Astrocyte of the cerebellum (primary cell): ENCODE measurements around the gene ATL1.
"Not testable (repeated sequence)": the region's sequence is repeated elsewhere in the genome, so short reads cannot be mapped to it uniquely, and the experiment has no call there.

ENCODE experiments used
- DNase-seq: peaks from one replicate; pipeline ENCODE4 v3.0.0-alpha.2; 2011; ENCODE audit warnings: low read depth
- H3K4me3 ChIP-seq: 2 replicates; pipeline ENCODE4 v1.5.1; 2011; ENCODE audit warnings: mild to moderate bottlenecking, low read depth, low read length, moderate library complexity
- in situ Hi-C: cut with HindIII; loops from 2 replicates; pipeline ENCODE4 v1.10.0; 2017; ENCODE audit warnings: low sequenced_read_pairs
- TF ChIP-seq, protein P1 (sequence below): IDR thresholded peaks from 2 replicates; pipeline ENCODE4 v1.5.1; 2012; ENCODE audit warnings: low read length, low read depth, moderate library complexity, mild to moderate bottlenecking; ENCODE audit errors: missing control alignments

The ATL1 gene

DNA sequence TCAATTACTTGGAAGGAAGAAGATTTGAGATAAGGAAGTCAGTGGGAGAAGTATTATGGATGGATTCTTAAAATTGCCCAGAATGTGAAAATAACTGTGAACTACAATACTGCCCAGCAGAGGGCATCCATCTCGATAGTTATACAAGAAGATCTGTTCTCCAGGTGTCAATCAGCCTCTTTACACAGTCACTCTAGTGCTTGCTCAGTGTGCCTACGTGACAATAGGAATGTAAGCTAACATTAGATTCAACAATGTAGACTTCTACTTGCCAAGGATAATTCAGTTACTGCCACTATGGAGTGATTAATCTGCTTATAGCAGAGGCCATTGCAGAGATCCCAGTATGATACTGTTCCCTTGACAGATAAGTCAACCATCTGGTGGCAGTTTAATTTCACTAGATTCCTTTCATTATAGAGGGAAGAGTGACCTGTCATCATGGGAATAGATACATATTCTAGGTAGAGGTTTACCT is 17.0 kb upstream of the ATL1 start:
- DNase-seq: no peak
- no peak overlapping the region for H3K4me3 ChIP-seq
- in situ Hi-C loops: no loop called here
- TF ChIP-seq, protein P1, sequence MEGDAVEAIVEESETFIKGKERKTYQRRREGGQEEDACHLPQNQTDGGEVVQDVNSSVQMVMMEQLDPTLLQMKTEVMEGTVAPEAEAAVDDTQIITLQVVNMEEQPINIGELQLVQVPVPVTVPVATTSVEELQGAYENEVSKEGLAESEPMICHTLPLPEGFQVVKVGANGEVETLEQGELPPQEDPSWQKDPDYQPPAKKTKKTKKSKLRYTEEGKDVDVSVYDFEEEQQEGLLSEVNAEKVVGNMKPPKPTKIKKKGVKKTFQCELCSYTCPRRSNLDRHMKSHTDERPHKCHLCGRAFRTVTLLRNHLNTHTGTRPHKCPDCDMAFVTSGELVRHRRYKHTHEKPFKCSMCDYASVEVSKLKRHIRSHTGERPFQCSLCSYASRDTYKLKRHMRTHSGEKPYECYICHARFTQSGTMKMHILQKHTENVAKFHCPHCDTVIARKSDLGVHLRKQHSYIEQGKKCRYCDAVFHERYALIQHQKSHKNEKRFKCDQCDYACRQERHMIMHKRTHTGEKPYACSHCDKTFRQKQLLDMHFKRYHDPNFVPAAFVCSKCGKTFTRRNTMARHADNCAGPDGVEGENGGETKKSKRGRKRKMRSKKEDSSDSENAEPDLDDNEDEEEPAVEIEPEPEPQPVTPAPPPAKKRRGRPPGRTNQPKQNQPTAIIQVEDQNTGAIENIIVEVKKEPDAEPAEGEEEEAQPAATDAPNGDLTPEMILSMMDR: peak; percentile 51

DNA sequence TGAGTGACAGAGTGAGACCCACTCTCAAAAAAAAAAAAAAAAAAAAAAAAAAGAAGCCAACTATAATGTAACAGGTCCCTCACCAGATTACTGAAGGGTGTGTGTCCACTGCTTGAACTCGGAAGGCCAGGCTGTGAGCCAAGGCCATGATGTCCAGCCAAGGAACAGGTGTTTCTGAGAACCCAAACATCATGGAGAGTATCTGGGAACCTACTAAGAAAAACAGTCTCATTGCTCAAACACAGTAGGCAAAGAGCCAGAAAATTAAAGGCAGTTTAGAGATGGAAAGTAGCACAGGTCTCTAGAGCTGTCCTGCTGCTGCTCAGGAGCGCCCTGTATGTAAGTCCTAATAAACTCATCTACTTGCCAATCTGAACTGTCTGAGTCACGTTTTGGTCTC is 15.0 kb upstream of the ATL1 start:
- in situ Hi-C loops: no loop called here
- TF ChIP-seq, protein P1: no peak
- no peak overlapping the region for H3K4me3 ChIP-seq
- no peak for DNase-seq

DNA sequence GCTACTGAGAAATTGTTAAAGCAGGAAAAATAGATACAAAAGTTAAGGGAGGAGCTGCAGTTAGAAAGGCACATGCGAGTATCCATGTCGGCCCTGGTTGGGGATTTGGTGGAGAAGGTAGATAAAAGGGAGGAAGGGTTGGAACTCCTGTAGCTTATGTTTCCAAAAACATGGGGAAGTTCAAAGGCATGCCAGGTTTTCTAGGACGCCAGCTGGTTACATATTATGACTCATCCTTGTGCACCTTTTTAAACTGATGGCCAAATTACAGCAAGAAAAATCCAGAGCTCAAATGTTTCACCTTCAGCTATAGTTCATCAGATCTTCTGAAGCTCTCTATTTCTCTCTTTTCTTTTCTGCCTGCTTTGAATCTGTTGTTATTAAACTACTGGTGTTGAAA is 14.3 kb upstream of the ATL1 start:
- no peak for DNase-seq
- in situ Hi-C loops: no loop called here
- H3K4me3 ChIP-seq: no peak overlapping the region
- TF ChIP-seq, protein P1: no peak

DNA sequence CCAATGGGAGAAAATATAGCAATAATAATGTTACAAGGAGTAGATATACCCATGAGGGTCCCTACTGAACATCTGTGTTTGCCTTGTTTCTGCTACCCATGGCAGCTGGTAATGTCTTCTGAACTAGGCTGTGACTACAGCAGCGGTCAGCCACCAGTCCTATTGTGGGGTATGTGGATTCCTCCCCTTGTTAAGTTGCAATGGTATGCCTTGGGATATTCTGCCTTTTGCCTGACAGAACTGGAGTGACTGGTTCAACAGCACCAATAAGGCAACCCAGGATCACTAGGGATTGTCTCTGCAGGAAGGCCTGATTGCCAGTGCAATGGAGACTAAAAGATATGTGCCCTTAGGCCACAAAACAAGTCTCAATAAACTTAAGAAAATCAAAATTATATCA is 9.7 kb upstream of the ATL1 start:
- in situ Hi-C loops: no loop called here

DNA sequence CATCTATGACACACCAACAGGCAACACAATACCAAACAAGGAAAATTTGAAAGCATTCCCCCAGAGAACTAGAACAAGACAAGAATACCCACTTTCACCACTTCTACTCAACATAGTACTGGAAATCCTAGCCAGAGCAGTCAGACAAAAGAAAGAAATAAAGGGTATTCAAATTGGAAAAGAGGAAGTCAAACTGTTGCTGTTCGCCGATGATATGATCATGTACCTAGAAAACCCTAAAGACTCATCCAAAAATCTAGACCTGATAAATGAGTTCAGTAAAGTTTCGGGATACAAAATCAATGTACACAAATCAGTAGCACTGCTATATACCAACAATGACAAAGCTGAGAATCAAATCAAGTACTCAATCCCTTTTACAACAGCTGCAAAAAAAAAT is 8.1 kb upstream of the ATL1 start:
- H3K4me3 ChIP-seq: no peak overlapping the region
- no peak for DNase-seq
- TF ChIP-seq, protein P1: no peak
- in situ Hi-C loops: no loop called here

More for the DNA sequence above, 9.7 kb upstream of the ATL1 start:
- no peak for DNase-seq
- TF ChIP-seq, protein P1: no peak
- H3K4me3 ChIP-seq: no peak overlapping the region

DNA sequence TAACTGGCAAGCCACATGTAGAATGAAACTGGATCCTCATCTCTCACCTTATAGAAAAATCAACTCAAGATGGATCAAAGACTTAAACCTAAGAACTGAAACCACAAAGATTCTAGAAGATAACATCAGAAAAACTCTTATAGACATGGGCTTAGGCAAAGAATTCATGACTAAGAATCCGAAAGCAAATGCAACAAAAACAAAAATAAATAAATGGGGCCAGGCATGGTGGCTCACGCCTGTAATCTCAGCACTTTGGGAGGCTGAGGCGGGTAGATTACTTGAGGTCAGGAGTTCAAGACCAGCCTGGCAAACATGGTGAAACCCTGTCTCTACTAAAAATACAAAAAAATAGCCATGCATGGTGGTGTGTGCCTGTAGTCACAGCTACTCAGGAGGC is 7.1 kb upstream of the ATL1 start:
- H3K4me3 ChIP-seq, in situ Hi-C loops, DNase-seq: not testable (repeated sequence)

DNA sequence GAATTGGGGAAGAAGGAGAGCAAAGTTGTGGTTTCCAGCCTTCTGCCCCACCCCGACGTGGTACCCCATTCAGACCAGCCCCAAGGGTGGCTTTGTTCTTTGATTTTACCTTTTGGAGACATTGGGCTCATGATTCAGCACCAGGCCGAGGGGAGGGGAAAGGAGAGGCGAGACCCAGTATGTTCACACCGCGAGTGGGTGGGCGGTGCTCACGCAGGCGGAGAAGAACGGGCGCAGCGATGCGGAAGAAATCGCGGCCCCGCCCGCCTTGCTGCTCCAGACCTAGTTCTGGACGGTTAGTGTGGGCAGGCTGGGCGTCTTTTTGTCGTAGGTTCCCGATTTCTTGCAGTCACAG is 963 bp downstream of the ATL1 start:
- H3K4me3 ChIP-seq: peak overlapping the region; percentile 71
- in situ Hi-C loops: no loop called here
- peak; percentile 8 for DNase-seq
- TF ChIP-seq, protein P1: no peak
